GM18909 (cell line): Measurements from ENCODE around the gene SYNJ2.

ENCODE experiments used
- ATAC-seq: cut with Tn5 transposase; IDR thresholded peaks from one replicate; pipeline ENCODE4 v1.9.1; 2021; ENCODE audit warnings: mild to moderate bottlenecking; ENCODE audit not compliant: unreplicated experiment, poor library complexity

Gene SYNJ2

GRCh38 chr6:158103228-158103627, 121.6 kb downstream of the SYNJ2 start:
- no peak for ATAC-seq

GRCh38 chr6:158104696-158105095, 123.0 kb downstream of the SYNJ2 start:
- no peak for ATAC-seq

GRCh38 chr6:158109748-158110147, 128.1 kb downstream of the SYNJ2 start:
- no peak for ATAC-seq

- no peak for ATAC-seq
Measured at GRCh38 chr6:158110986-158111385, 129.3 kb downstream of the SYNJ2 start.

GRCh38 chr6:158111987-158112386, 130.3 kb downstream of the SYNJ2 start:
- ATAC-seq = no peak

- no peak for ATAC-seq
Measured at GRCh38 chr6:158113802-158114201, 132.1 kb downstream of the SYNJ2 start.

GRCh38 chr6:158115102-158115501, 133.4 kb downstream of the SYNJ2 start:
- ATAC-seq = no peak

GRCh38 chr6:158115508-158115907, 133.8 kb downstream of the SYNJ2 start:
- ATAC-seq = no peak

- ATAC-seq = no peak
Measured at GRCh38 chr6:158118886-158119285, 137.2 kb downstream of the SYNJ2 start.

- ATAC-seq = no peak
Measured at GRCh38 chr6:158121335-158121734, 139.7 kb downstream of the SYNJ2 start.

GRCh38 chr6:158122048-158122447, 140.4 kb downstream of the SYNJ2 start:
- no peak for ATAC-seq

GRCh38 chr6:158124288-158124687, 142.6 kb downstream of the SYNJ2 start:
- ATAC-seq = no peak

- no peak for ATAC-seq
Measured at GRCh38 chr6:158125271-158125670, 143.6 kb downstream of the SYNJ2 start.

GRCh38 chr6:158131926-158132325, 150.3 kb downstream of the SYNJ2 start:
- ATAC-seq = no peak

GRCh38 chr6:158142789-158143188, 161.1 kb downstream of the SYNJ2 start:
- no peak for ATAC-seq

GRCh38 chr6:158143700-158144099, 162.0 kb downstream of the SYNJ2 start:
- ATAC-seq = no peak
